Measurements from ENCODE around the gene IHH.

IHH gene

GRCh38 chr2:219073413-219074129, 12.8 kb upstream of the IHH start:
- peak; percentile 18 to 55 for DNase-seq

GRCh38 chr2:219072741-219073250, 12.1 kb upstream of the IHH start:
- no peak for DNase-seq

GRCh38 chr2:219071131-219071816, 10.6 kb upstream of the IHH start:
- DNase-seq, result no peak

- DNase-seq, result no peak
Measured at GRCh38 chr2:219065484-219065883, 4.8 kb upstream of the IHH start.

- DNase-seq, result no peak
Measured at GRCh38 chr2:219062081-219062480, 1.4 kb upstream of the IHH start.

GRCh38 chr2:219059725-219060682, 717 bp downstream of the IHH start:
- DNase-seq, result no peak

- no peak for DNase-seq
Measured at GRCh38 chr2:219059375-219059724, 1.4 kb downstream of the IHH start.

- no peak for DNase-seq
Measured at GRCh38 chr2:219058541-219059374, 2.0 kb downstream of the IHH start.

GRCh38 chr2:219057709-219058540, 2.8 kb downstream of the IHH start:
- peak; percentile 15 to 27 for DNase-seq

- DNase-seq, result no peak
Measured at GRCh38 chr2:219056896-219057708, 3.6 kb downstream of the IHH start.

GRCh38 chr2:219056176-219056895, 4.4 kb downstream of the IHH start:
- DNase-seq, result no peak

- no peak for DNase-seq
Measured at GRCh38 chr2:219054956-219055903, 5.5 kb downstream of the IHH start.

GRCh38 chr2:219049282-219049681, 11.4 kb downstream of the IHH start:
- no peak for DNase-seq

- DNase-seq, result peak in 1 of 2 experiments; percentile 17
Measured at GRCh38 chr2:219045937-219046550, 14.7 kb downstream of the IHH start.

- no peak for DNase-seq
Measured at GRCh38 chr2:219042750-219043149, 18.0 kb downstream of the IHH start.

- no peak for DNase-seq
Measured at GRCh38 chr2:219042157-219042556, 18.6 kb downstream of the IHH start.

- no peak for DNase-seq
Measured at GRCh38 chr2:219041252-219041651, 19.5 kb downstream of the IHH start, which contains the start of gene CFAP65. CFAP65 (minus strand) TSS chr2:219041516; CDS start chr2:219039048, 2,468 bp downstream.

GRCh38 chr2:219038600-219038999, 22.1 kb downstream of the IHH start:
- DNase-seq, result no peak
